Measurements from ENCODE around the gene ARIH2. TPM values are rescaled to one million over a fixed set of nuclear protein-coding genes. Genes with fewer than 3 reads are reported as not detected.

ARIH2 gene
- total RNA-seq, 1 experiment from 2014 or later, result 167 TPM

DNA sequence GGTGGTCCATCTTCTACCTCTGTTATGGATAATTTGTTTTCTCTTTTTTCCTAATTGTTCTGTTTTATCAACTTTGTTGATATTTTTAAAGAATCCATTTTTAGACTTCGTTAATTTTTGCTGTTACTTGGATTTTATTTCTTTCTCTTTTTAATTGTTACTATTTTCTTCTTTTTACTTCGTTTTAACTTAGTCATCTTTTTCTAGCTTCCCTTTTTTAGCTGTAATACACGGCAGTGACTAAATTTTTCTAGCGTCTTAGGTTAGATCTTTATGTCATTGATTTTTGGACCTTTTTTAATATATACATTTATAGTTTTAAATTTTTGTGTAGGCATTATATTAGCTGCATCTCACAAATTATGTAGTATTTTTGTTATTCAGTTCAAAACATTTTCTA is 33.1 kb downstream of the ARIH2 start:
- intact Hi-C loops (cut with micrococcal nuclease), result no loop called here
- Mint-ChIP-seq H3K4me3 (ENCODE audit: unreplicated experiment) (no peak overlapping the region), H3K36me3 (ENCODE audit: insufficient read depth, unreplicated experiment) (peaks cover 56% of the 10 kb centered on the region), H3K9me3 (ENCODE audit: unreplicated experiment) (no peaks in the 10 kb centered on the region), H3K27me3 (ENCODE audit: insufficient read depth, unreplicated experiment) (no peaks in the 10 kb centered on the region), H3K4me1 (ENCODE audit: insufficient read depth, unreplicated experiment) (peaks cover 15% of the 10 kb centered on the region), H3K27ac (ENCODE audit: low read depth, unreplicated experiment) (no peak overlapping the region)
- no peak for DNase-seq (ENCODE audit: unreplicated experiment)
- TF ChIP-seq, protein P1, sequence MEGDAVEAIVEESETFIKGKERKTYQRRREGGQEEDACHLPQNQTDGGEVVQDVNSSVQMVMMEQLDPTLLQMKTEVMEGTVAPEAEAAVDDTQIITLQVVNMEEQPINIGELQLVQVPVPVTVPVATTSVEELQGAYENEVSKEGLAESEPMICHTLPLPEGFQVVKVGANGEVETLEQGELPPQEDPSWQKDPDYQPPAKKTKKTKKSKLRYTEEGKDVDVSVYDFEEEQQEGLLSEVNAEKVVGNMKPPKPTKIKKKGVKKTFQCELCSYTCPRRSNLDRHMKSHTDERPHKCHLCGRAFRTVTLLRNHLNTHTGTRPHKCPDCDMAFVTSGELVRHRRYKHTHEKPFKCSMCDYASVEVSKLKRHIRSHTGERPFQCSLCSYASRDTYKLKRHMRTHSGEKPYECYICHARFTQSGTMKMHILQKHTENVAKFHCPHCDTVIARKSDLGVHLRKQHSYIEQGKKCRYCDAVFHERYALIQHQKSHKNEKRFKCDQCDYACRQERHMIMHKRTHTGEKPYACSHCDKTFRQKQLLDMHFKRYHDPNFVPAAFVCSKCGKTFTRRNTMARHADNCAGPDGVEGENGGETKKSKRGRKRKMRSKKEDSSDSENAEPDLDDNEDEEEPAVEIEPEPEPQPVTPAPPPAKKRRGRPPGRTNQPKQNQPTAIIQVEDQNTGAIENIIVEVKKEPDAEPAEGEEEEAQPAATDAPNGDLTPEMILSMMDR (IDR thresholded peaks at IDR 0.05; ENCODE audit: unreplicated experiment), result no peak
- ChIA-PET CTCF (interaction anchor here (0.9 to 1.0 kb wide), 3 partner anchors 21 to 27 kb away, joined by 3 to 4 read pairs (median 3); no protein-coding TSS in a partner anchor), POLR2A (interaction anchor here (0.7 to 3.0 kb wide), 4 partner anchors 10 to 97 kb away, joined by 3 to 10 read pairs (median 4); no protein-coding TSS in a partner anchor)
- BruUV-seq (replicated peaks), result no TSS peak

DNA sequence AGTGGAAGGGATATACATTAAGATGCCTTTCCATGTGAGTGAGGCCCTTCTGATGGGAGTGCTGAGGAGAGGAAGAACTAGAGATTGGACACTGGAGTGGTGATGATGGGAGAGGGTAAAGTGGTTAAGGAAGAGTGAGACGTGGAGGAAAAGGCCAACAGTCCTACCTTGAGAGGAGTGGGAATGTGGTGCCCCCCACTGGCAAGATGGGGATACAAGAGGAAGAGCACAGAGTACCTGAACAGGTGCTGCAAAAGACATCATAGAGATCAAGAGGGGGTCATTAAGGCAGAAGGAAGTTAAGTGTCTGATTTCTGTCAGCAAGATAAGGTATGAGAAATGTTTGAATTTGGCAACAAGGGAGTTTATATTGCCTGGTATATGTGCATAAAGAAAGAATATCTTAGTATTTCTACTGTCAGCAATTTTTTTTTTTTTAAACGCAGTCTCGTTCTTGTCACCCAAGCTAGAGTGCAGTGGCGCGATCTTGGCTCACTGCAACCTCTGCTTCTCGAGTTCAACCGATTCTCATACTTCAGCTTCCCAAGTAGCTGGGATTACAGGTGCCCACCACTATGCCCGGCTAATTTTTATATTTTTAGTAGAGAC is 34.0 kb downstream of the ARIH2 start:
- ChIA-PET POLR2A (interaction anchor here (0.9 to 1.8 kb wide), 3 partner anchors 20 to 34 kb away, joined by 4 to 6 read pairs (median 4); partner anchors contain the start of gene ARIH2), CTCF (interaction anchor here (0.7 to 1.0 kb wide), 3 partner anchors 22 to 193 kb away, joined by 3 read pairs; no protein-coding TSS in a partner anchor)
- Mint-ChIP-seq H3K9me3 (ENCODE audit: unreplicated experiment) (no peaks in the 10 kb centered on the region), H3K27me3 (ENCODE audit: insufficient read depth, unreplicated experiment) (no peaks in the 10 kb centered on the region), H3K4me3 (ENCODE audit: unreplicated experiment) (no peak overlapping the region), H3K4me1 (ENCODE audit: insufficient read depth, unreplicated experiment) (peaks cover 15% of the 10 kb centered on the region), H3K27ac (ENCODE audit: low read depth, unreplicated experiment) (no peak overlapping the region), H3K36me3 (ENCODE audit: insufficient read depth, unreplicated experiment) (peaks cover 63% of the 10 kb centered on the region)
- DNase-seq (ENCODE audit: unreplicated experiment), result peak; percentile 54
- no TSS peak for BruUV-seq (replicated peaks)
- intact Hi-C loops (cut with micrococcal nuclease), result no loop called here
- TF ChIP-seq, protein P1 (IDR thresholded peaks at IDR 0.05; ENCODE audit: unreplicated experiment), result peak; percentile 16

DNA sequence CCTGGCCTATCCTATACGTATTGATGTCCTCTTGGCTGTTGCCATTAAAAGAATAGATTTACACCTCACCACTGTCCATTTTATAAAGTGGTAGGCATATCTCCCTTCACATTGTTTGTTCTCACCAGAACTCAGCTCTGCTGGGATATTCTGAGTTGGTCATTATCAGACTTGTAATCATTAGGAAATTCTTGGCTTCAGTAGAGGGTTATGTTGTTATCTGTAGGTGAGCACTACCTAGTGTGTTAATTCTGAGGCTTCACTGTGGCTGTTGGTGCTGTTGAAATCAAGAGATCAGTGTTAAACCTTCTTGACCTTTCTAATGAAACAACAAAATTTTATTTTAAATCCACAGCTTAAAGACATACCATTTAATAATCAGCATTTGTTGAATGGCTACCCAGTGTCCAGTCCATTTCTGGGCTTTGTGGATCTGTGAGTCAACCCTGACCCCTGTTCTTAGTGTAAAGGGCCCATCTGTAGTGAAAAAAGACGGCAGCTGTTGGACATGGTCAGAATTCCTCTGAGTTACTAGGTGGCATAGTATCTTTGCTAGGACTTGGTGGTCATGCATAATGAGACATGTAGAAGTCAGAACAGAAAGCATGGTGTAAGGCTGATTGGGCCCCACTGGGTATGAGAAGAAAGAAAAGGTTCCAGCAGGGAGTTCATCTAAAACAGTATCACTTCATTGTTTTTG is 38.5 kb downstream of the ARIH2 start:
- TF ChIP-seq, protein P1 (IDR thresholded peaks at IDR 0.05; ENCODE audit: unreplicated experiment), result no peak
- H3K27me3 Mint-ChIP-seq (ENCODE audit: insufficient read depth, unreplicated experiment), result no peaks in the 10 kb centered on the region
- ChIA-PET POLR2A (interaction anchor here (1.2 kb wide), 1 partner anchor 17 kb away, joined by 3 read pairs; no protein-coding TSS in a partner anchor), CTCF (interaction anchor here (0.8 to 1.0 kb wide), 2 partner anchors 9 to 19 kb away, joined by 3 to 4 read pairs; no protein-coding TSS in a partner anchor)
- no peaks in the 10 kb centered on the region for H3K9me3 Mint-ChIP-seq (ENCODE audit: unreplicated experiment)
- intact Hi-C loops (cut with micrococcal nuclease), result no loop called here
- peaks cover 10% of the 10 kb centered on the region for H3K4me1 Mint-ChIP-seq (ENCODE audit: insufficient read depth, unreplicated experiment)
- H3K27ac Mint-ChIP-seq (ENCODE audit: low read depth, unreplicated experiment), result no peak overlapping the region
- no peak for DNase-seq (ENCODE audit: unreplicated experiment)
- no TSS peak for BruUV-seq (replicated peaks)
- H3K4me3 Mint-ChIP-seq (ENCODE audit: unreplicated experiment), result no peak overlapping the region
- peaks cover 76% of the 10 kb centered on the region for H3K36me3 Mint-ChIP-seq (ENCODE audit: insufficient read depth, unreplicated experiment)

DNA sequence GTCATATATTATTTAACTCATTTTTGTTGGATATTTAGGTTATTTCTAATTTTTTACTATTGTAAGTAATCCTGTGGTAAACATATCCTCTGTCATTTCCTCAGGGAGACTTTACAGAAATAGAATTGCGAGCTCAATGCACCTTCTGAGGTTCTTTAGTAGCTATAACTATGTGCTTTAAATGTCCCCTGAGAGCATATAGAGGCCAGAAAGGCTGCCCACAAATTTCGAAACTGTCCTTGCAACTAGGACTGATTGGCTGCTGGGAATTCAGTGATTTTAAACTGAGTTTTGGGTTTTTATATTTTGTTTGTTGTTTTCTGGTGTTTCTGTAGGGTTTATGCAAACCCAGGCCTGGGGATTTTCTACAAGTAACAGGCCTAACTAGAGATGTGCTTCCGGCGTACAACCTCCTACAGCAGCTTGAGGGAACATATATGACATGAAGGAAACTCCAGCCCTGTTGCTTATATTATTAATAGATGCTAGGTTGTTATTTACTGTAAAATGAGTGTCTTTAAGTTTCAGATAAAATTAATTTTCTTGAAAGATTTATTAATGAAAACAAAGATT is 42.3 kb downstream of the ARIH2 start:
- intact Hi-C loops (cut with micrococcal nuclease), result no loop called here
- no peak overlapping the region for H3K4me3 Mint-ChIP-seq (ENCODE audit: unreplicated experiment)
- CTCF ChIA-PET, result interaction anchor here (1.5 kb wide), 1 partner anchor 27 kb away, joined by 3 read pairs; no protein-coding TSS in a partner anchor
- TF ChIP-seq, protein P1 (IDR thresholded peaks at IDR 0.05; ENCODE audit: unreplicated experiment), result no peak
- peaks cover 5% of the 10 kb centered on the region for H3K4me1 Mint-ChIP-seq (ENCODE audit: insufficient read depth, unreplicated experiment)
- no peaks in the 10 kb centered on the region for H3K9me3 Mint-ChIP-seq (ENCODE audit: unreplicated experiment)
- H3K36me3 Mint-ChIP-seq (ENCODE audit: insufficient read depth, unreplicated experiment), result peaks cover 75% of the 10 kb centered on the region
- no peak overlapping the region for H3K27ac Mint-ChIP-seq (ENCODE audit: low read depth, unreplicated experiment)
- POLR2A ChIA-PET, result interaction anchor here (1.4 kb wide), 1 partner anchor 9 kb away, joined by 4 read pairs; no protein-coding TSS in a partner anchor
- no peaks in the 10 kb centered on the region for H3K27me3 Mint-ChIP-seq (ENCODE audit: insufficient read depth, unreplicated experiment)
- DNase-seq (ENCODE audit: unreplicated experiment), result peak; percentile 9
- BruUV-seq (replicated peaks), result no TSS peak
